Activated CD8-positive, alpha-beta T cell treated with anti-CD3 and anti-CD28 coated beads for 36 hours (primary cell): ENCODE measurements around the gene PNPLA1. TPM values are rescaled to one million over a fixed set of nuclear protein-coding genes. Genes with fewer than 3 reads are reported as not detected.

Source experiments
- ATAC-seq: fragments of 200-7000 bp; cut with Tn5 transposase; one replicate; pipeline ENCODE4 v1.10.0; 2021; ENCODE audit warnings: mild to moderate bottlenecking, moderate library complexity
- CTCF ChIA-PET: fragments of 350-600 bp; sonication (Branson Sonifier 250); formaldehyde crosslinking; loops from one replicate; lab custom pipeline; 2021; ENCODE audit warnings: antibody characterized with exemption; lab: Charles Lee
- POLR2A ChIA-PET: fragments of 350-600 bp; sonication (Branson Sonifier 250); formaldehyde crosslinking; loops from one replicate; lab custom pipeline; 2021; ENCODE audit warnings: antibody characterized with exemption; lab: Charles Lee
- DNase-seq: peaks from one replicate; pipeline ENCODE4 v3.0.0-alpha.2; 2020
- H3K27ac Mint-ChIP-seq: one replicate; pipeline ENCODE4 v1.8.0; 2021; ENCODE audit warnings: mild to moderate bottlenecking, mixed read lengths
- H3K27me3 Mint-ChIP-seq: one replicate; pipeline ENCODE4 v1.8.0; 2021; ENCODE audit warnings: mixed read lengths
- H3K36me3 Mint-ChIP-seq: one replicate; pipeline ENCODE4 v1.8.0; 2021; ENCODE audit warnings: low read depth, mixed read lengths
- H3K4me1 Mint-ChIP-seq: one replicate; pipeline ENCODE4 v1.8.0; 2021; ENCODE audit warnings: low read depth, mixed read lengths
- H3K4me3 Mint-ChIP-seq: one replicate; pipeline ENCODE4 v1.8.0; 2021; ENCODE audit warnings: mild to moderate bottlenecking, moderate library complexity, mixed read lengths
- H3K9me3 Mint-ChIP-seq: one replicate; pipeline ENCODE4 v1.8.0; 2021; ENCODE audit warnings: mixed read lengths
- intact Hi-C: fragments of 100-400 bp; cut with micrococcal nuclease; formaldehyde crosslinking; loops from one replicate; pipeline ENCODE4 v1.10.0; 2022
- total RNA-seq, 2 experiments: library from RNA; stranded (reverse); gene quantifications; one replicate each; pipeline ENCODE4 v1.2.3, GENCODE V29; 2021
- TF ChIP-seq, protein P1 (sequence below): fragments of 200-600 bp; IDR thresholded peaks from one replicate; pipeline ENCODE4 v1.8.0; 2022; ENCODE audit warnings: antibody characterized with exemption, mild to moderate bottlenecking

The PNPLA1 gene
- total RNA-seq, 2 experiments from 2014 or later: not detected

DNA sequence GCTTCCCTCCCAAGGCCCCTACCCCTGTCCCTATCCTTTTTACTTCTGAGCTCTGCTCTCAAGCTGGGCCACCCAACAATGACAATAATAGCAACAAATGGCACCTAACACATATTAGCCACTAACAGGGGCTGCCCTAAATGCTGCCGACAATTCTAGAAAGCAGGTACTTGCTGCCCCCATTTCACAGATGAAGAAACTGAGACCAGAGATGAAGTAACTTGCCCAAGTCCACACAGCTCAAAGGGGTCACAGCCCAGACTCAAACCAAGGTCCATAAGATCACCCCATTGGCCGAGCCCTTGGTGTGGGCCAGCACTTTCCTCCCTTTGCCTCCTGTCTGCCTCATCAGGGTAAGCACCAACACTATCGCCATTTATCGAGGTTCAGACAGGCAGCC, 54.9 kb downstream of the PNPLA1 start:
- POLR2A ChIA-PET: interaction anchor here (0.5 to 0.6 kb wide), 2 partner anchors 111 to 186 kb away, joined by 3 to 4 read pairs; no protein-coding TSS in a partner anchor
- Mint-ChIP-seq H3K27ac (no peak overlapping the region), H3K27me3 (peaks cover 1% of the 10 kb centered on the region), H3K4me1 (no peaks in the 10 kb centered on the region), H3K36me3 (no peaks in the 10 kb centered on the region), H3K9me3 (no peaks in the 10 kb centered on the region), H3K4me3 (no peak overlapping the region)
- DNase-seq (no peak), ATAC-seq (no peak)
- CTCF ChIA-PET: interaction anchor here (1.0 to 3.8 kb wide), 2 partner anchors 16 to 22 kb away, joined by 4 to 20 read pairs; no protein-coding TSS in a partner anchor
- intact Hi-C loops: no loop called here
- TF ChIP-seq, protein P1, sequence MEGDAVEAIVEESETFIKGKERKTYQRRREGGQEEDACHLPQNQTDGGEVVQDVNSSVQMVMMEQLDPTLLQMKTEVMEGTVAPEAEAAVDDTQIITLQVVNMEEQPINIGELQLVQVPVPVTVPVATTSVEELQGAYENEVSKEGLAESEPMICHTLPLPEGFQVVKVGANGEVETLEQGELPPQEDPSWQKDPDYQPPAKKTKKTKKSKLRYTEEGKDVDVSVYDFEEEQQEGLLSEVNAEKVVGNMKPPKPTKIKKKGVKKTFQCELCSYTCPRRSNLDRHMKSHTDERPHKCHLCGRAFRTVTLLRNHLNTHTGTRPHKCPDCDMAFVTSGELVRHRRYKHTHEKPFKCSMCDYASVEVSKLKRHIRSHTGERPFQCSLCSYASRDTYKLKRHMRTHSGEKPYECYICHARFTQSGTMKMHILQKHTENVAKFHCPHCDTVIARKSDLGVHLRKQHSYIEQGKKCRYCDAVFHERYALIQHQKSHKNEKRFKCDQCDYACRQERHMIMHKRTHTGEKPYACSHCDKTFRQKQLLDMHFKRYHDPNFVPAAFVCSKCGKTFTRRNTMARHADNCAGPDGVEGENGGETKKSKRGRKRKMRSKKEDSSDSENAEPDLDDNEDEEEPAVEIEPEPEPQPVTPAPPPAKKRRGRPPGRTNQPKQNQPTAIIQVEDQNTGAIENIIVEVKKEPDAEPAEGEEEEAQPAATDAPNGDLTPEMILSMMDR: no peak

DNA sequence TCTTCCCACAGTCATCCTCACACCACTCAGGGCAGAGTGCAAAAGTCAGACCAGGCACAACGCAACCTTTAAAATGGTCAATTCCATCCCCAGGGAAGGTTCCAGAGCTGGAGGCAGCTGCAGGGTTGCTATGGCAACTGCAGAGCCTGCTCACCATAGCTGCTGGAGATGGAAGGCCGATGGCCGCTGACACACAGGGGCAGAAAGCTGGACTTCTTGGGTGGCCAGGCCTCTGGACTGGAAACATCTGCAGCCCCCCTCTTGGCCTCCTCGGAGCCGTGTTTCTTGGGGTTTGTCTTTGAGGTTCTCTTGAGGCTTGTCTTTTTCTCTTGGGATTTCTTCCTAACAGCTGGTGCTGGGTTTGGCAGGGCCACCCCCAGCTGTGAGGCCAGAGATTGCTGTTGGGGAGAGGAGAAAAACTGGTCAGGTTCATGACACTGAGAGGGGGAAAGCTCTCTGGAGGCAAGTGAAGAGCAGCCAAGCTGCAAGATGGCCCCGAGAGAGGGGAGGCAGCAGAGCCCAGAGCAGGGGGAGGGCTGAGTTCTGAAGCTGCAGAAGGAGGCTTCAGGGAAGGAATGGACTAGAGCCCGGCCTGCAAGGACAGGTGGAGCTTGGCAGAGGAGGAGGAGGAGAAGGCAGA, 56.6 kb downstream of the PNPLA1 start:
- Mint-ChIP-seq H3K4me3 (no peak overlapping the region), H3K4me1 (no peaks in the 10 kb centered on the region), H3K36me3 (no peaks in the 10 kb centered on the region), H3K27me3 (peaks cover 1% of the 10 kb centered on the region), H3K9me3 (no peaks in the 10 kb centered on the region), H3K27ac (no peak overlapping the region)
- TF ChIP-seq, protein P1: no peak
- intact Hi-C loops: no loop called here
- CTCF ChIA-PET: interaction anchor here (1.2 to 3.8 kb wide), 2 partner anchors 14 to 35 kb away, joined by 3 to 20 read pairs; no protein-coding TSS in a partner anchor
- POLR2A ChIA-PET: interaction anchor here (0.5 kb wide), 1 partner anchor 26 kb away, joined by 3 read pairs; no protein-coding TSS in a partner anchor
- ATAC-seq: no peak
- DNase-seq: no peak

DNA sequence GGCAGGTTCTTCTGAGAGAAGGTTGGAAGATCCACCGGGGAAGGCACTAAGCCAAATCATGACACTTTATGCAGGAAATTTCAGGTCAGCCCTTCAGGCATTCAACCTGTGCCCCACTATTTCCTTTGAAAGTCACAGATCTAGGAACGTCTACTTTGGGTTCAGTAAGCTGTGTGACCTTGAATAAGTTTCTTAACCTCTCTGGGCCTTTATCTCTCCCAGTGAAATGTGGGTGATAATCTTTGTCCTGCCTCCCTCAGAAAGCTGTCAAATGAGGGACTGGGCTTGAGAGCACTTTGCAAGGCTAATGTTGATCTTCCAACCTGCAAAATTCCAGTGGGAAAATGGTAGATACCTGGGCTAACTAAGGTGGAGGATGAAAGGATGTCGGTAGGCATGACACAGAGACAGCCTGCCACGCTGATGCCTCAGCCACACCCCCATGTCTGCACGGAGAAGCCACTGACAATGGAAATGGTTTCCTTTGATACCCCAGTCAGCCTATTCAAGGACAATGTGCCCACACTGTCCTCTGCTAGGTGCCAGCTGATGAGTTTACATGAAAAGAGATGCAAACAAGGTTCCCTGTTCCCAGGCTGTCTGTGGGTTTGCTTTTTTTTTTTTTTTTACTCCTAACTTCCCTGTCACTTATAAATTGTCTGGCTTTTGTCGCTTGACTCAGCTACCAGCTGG, 57.5 kb downstream of the PNPLA1 start:
- ATAC-seq (no peak), DNase-seq (no peak)
- ChIA-PET CTCF (interaction anchor here (1.2 kb wide), 1 partner anchor 34 kb away, joined by 3 read pairs; no protein-coding TSS in a partner anchor), POLR2A (interaction anchor here (0.5 kb wide), 1 partner anchor 25 kb away, joined by 3 read pairs; no protein-coding TSS in a partner anchor)
- no peak overlapping the region for H3K4me3 Mint-ChIP-seq
- H3K36me3 Mint-ChIP-seq: no peaks in the 10 kb centered on the region
- H3K9me3 Mint-ChIP-seq: no peaks in the 10 kb centered on the region
- intact Hi-C loops: no loop called here
- no peak overlapping the region for H3K27ac Mint-ChIP-seq
- H3K4me1 Mint-ChIP-seq: no peaks in the 10 kb centered on the region
- TF ChIP-seq, protein P1: no peak
- peaks cover 5% of the 10 kb centered on the region for H3K27me3 Mint-ChIP-seq

DNA sequence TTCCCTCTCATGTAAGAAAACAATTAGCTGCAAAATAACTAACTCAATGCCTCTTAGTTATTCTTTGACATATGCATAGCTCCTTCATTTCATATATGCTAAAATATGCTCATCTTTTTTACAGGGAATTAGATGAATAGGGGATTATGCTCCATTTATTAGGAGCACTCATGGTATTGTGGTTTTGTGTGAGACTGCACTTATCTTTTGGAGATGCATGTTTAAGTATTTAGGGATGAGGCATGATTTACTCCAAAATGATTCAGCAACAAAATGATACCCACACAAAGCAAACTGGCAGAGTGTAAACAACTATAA, 58.0 kb downstream of the PNPLA1 start:
- POLR2A ChIA-PET: no interaction called here
- H3K4me3 Mint-ChIP-seq: no peak overlapping the region
- H3K9me3 Mint-ChIP-seq: no peaks in the 10 kb centered on the region
- no peaks in the 10 kb centered on the region for H3K36me3 Mint-ChIP-seq
- CTCF ChIA-PET: no interaction called here
- TF ChIP-seq, protein P1: no peak
- intact Hi-C loops: no loop called here
- no peaks in the 10 kb centered on the region for H3K4me1 Mint-ChIP-seq
- no peak overlapping the region for H3K27ac Mint-ChIP-seq
- ATAC-seq: no peak
- DNase-seq: no peak
- H3K27me3 Mint-ChIP-seq: peaks cover 6% of the 10 kb centered on the region

DNA sequence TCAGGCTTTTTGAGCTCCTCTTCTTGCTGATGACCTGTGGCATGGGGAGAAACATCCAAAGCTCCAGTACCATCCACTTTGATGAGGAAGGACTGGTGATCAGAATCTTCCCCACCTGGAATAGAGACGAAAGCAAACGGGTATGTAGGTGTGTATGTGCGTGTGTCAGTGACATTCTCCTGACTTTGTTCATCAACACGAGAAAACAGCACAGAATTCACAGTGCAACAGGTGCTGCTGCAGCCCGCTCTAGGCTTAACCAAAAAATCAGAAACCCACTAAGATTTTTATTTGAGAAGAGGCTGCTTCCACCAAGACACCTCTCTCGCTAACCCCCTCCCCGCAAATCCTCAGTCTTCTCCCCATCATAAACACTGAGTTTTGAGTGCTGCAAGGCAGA, 58.7 kb downstream of the PNPLA1 start:
- TF ChIP-seq, protein P1: no peak
- DNase-seq (no peak), ATAC-seq (no peak)
- H3K4me1 Mint-ChIP-seq: no peaks in the 10 kb centered on the region
- CTCF ChIA-PET: interaction anchor here (3.9 kb wide), 1 partner anchor 12 kb away, joined by 21 read pairs; no protein-coding TSS in a partner anchor
- POLR2A ChIA-PET: interaction anchor here (0.6 kb wide), 1 partner anchor 20 kb away, joined by 3 read pairs; no protein-coding TSS in a partner anchor
- H3K36me3 Mint-ChIP-seq: no peaks in the 10 kb centered on the region
- no peak overlapping the region for H3K4me3 Mint-ChIP-seq
- H3K27me3 Mint-ChIP-seq: peaks cover 6% of the 10 kb centered on the region
- H3K9me3 Mint-ChIP-seq: no peaks in the 10 kb centered on the region
- intact Hi-C loops: no loop called here
- H3K27ac Mint-ChIP-seq: no peak overlapping the region
